NCI-H1092 treated with DMSO at 0.1 percent for 48 hours (cell line): ENCODE results near the gene BMERB1.
A peak's percentile ranks its signal among the peaks of the same experiment; 100 is the strongest.
"Not testable (repeated sequence)": the region's sequence is repeated elsewhere in the genome, so short reads cannot be mapped to it uniquely, and the experiment has no call there.

Experiments
- DNase-seq: peaks from one replicate; lab custom pipeline; 2025; lab: John Stamatoyannopoulos, UW

BMERB1 gene

GRCh38 chr16:15425861-15426260, 8.5 kb upstream of the BMERB1 start:
- no peak for DNase-seq

- DNase-seq = no peak
These were observed 7.6 kb upstream of the BMERB1 start for GRCh38 chr16:15426796-15427195.

- peak; percentile 26 for DNase-seq
These were observed 6.6 kb upstream of the BMERB1 start for GRCh38 chr16:15427648-15428239.

- not testable (repeated sequence) for DNase-seq
These were observed 3.5 kb upstream of the BMERB1 start for GRCh38 chr16:15430884-15431283.

GRCh38 chr16:15434079-15434424, 336 bp upstream of the BMERB1 start:
- no peak for DNase-seq

- no peak for DNase-seq
These were observed 952 bp downstream of the BMERB1 start for GRCh38 chr16:15435216-15435864.

GRCh38 chr16:15439102-15439501, 4.7 kb downstream of the BMERB1 start:
- DNase-seq = no peak

GRCh38 chr16:15439521-15439920, 5.1 kb downstream of the BMERB1 start:
- no peak for DNase-seq

- no peak for DNase-seq
These were observed 6.5 kb downstream of the BMERB1 start for GRCh38 chr16:15440852-15441251.

- DNase-seq = not testable (repeated sequence)
These were observed 7.8 kb downstream of the BMERB1 start for GRCh38 chr16:15442140-15442539.

GRCh38 chr16:15443753-15444152, 9.4 kb downstream of the BMERB1 start:
- no peak for DNase-seq

GRCh38 chr16:15444264-15444663, 9.9 kb downstream of the BMERB1 start:
- DNase-seq = no peak

GRCh38 chr16:15445450-15445849, 11.1 kb downstream of the BMERB1 start:
- DNase-seq = no peak

GRCh38 chr16:15446901-15447300, 12.5 kb downstream of the BMERB1 start:
- no peak for DNase-seq

- no peak for DNase-seq
These were observed 16.2 kb downstream of the BMERB1 start for GRCh38 chr16:15450624-15451023.

GRCh38 chr16:15451098-15451731, 16.8 kb downstream of the BMERB1 start:
- no peak for DNase-seq

GRCh38 chr16:15452246-15452855, 18.0 kb downstream of the BMERB1 start:
- no peak for DNase-seq

- DNase-seq = not testable (repeated sequence)
These were observed 18.9 kb downstream of the BMERB1 start for GRCh38 chr16:15453296-15453695.

GRCh38 chr16:15454933-15455332, 20.5 kb downstream of the BMERB1 start:
- not testable (repeated sequence) for DNase-seq

- DNase-seq = no peak
These were observed 23.0 kb downstream of the BMERB1 start for GRCh38 chr16:15457400-15457799.

GRCh38 chr16:15457958-15458357, 23.6 kb downstream of the BMERB1 start:
- DNase-seq = no peak

- no peak for DNase-seq
These were observed 25.4 kb downstream of the BMERB1 start for GRCh38 chr16:15459791-15460190.

GRCh38 chr16:15460601-15461000, 26.2 kb downstream of the BMERB1 start:
- no peak for DNase-seq
